Neural crest cell (in vitro differentiated cells): ENCODE results near the gene ALOX15B. TPM values are rescaled to one million over a fixed set of nuclear protein-coding genes. Genes with fewer than 3 reads are reported as not detected.

Source experiments
- DNase-seq: peaks from one replicate; pipeline ENCODE4 v3.0.0; 2021; ENCODE audit warnings: low read depth, mixed read lengths, low spot score
- H3K27ac Mint-ChIP-seq: one replicate; pipeline ENCODE4 v1.8.0; 2021; ENCODE audit warnings: mild to moderate bottlenecking, mixed read lengths; ENCODE audit not compliant: unreplicated experiment
- H3K27me3 Mint-ChIP-seq: 2 replicates; pipeline ENCODE4 v1.8.0; 2021; ENCODE audit warnings: low read depth, mild to moderate bottlenecking, mixed read lengths
- H3K36me3 Mint-ChIP-seq: 2 replicates; pipeline ENCODE4 v1.8.0; 2021; ENCODE audit warnings: low read depth, mild to moderate bottlenecking, mixed read lengths
- H3K4me1 Mint-ChIP-seq: 2 replicates; pipeline ENCODE4 v1.8.0; 2021; ENCODE audit warnings: mixed read lengths
- H3K4me3 Mint-ChIP-seq: one replicate; pipeline ENCODE4 v1.8.0; 2021; ENCODE audit warnings: mild to moderate bottlenecking, mixed read lengths
- H3K9me3 Mint-ChIP-seq: 2 replicates; pipeline ENCODE4 v1.8.0; 2021; ENCODE audit warnings: mixed read lengths
- CTCF ChIP-seq: fragments of 200-600 bp; sonication (generic); conservative IDR thresholded peaks from 2 replicates; pipeline ENCODE4 v1.5.0; 2021; ENCODE audit warnings: antibody characterized with exemption, mild to moderate bottlenecking
- total RNA-seq: library from RNA; stranded (reverse); gene quantifications from 2 replicates; pipeline ENCODE4 v1.2.1, GENCODE V29; 2021

Gene ALOX15B
- total RNA-seq, 1 donor from 2014 or later, result not detected

- no peak overlapping the region for H3K27ac Mint-ChIP-seq
- H3K4me1 Mint-ChIP-seq, result peaks cover 15% of the 10 kb centered on the region
- no peak overlapping the region for H3K4me3 Mint-ChIP-seq
- no peaks in the 10 kb centered on the region for H3K36me3 Mint-ChIP-seq
- H3K9me3 Mint-ChIP-seq, result no peaks in the 10 kb centered on the region
- TF ChIP-seq CTCF, result no peak
- DNase-seq, result no peak
- peaks cover 100% of the 10 kb centered on the region for H3K27me3 Mint-ChIP-seq
Measured at GRCh38 chr17:8069587-8069860, 30.7 kb downstream of the ALOX15B start.

GRCh38 chr17:8071496-8071895 lies 32.6 kb downstream of the ALOX15B start:
- H3K4me1 Mint-ChIP-seq, result peaks cover 15% of the 10 kb centered on the region
- peaks cover 100% of the 10 kb centered on the region for H3K27me3 Mint-ChIP-seq
- no peak for TF ChIP-seq CTCF
- H3K27ac Mint-ChIP-seq, result no peak overlapping the region
- no peak for DNase-seq
- no peak overlapping the region for H3K4me3 Mint-ChIP-seq
- H3K9me3 Mint-ChIP-seq, result no peaks in the 10 kb centered on the region
- H3K36me3 Mint-ChIP-seq, result no peaks in the 10 kb centered on the region

- TF ChIP-seq CTCF, result no peak
- no peak for DNase-seq
- Mint-ChIP-seq H3K4me1 (peaks cover 15% of the 10 kb centered on the region), H3K36me3 (no peaks in the 10 kb centered on the region), H3K4me3 (peak overlapping the region; percentile 12), H3K27ac (no peak overlapping the region), H3K9me3 (no peaks in the 10 kb centered on the region), H3K27me3 (peaks cover 100% of the 10 kb centered on the region)
Measured at GRCh38 chr17:8072341-8072728, 33.5 kb downstream of the ALOX15B start.

GRCh38 chr17:8072729-8073461 lies 34.0 kb downstream of the ALOX15B start:
- Mint-ChIP-seq H3K4me3 (peak overlapping the region; percentile 12), H3K36me3 (no peaks in the 10 kb centered on the region), H3K4me1 (peaks cover 15% of the 10 kb centered on the region), H3K27me3 (peaks cover 100% of the 10 kb centered on the region), H3K27ac (no peak overlapping the region), H3K9me3 (no peaks in the 10 kb centered on the region)
- DNase-seq, result no peak
- no peak for TF ChIP-seq CTCF

- peak; percentile 95 for TF ChIP-seq CTCF
- H3K9me3 Mint-ChIP-seq, result no peaks in the 10 kb centered on the region
Measured at GRCh38 chr17:8073627-8074484, 35.0 kb downstream of the ALOX15B start.

More at GRCh38 chr17:8073627-8074484, 35.0 kb downstream of the ALOX15B start:
- H3K4me1 Mint-ChIP-seq, result peaks cover 15% of the 10 kb centered on the region
- no peaks in the 10 kb centered on the region for H3K36me3 Mint-ChIP-seq
- H3K27me3 Mint-ChIP-seq, result peaks cover 98% of the 10 kb centered on the region
- no peak overlapping the region for H3K27ac Mint-ChIP-seq
- DNase-seq, result peak; percentile 79
- no peak overlapping the region for H3K4me3 Mint-ChIP-seq
